Testis (tissue), 3 donors: Measurements from ENCODE around the gene PATE3. TPM values are rescaled to one million over a fixed set of nuclear protein-coding genes. Genes with fewer than 3 reads are reported as not detected.

Experiments used
- DNase-seq: peaks from one replicate; pipeline ENCODE4 v3.0.0-alpha.2; 2019
- H3K27ac ChIP-seq, 2 donors: fragments of 200-600 bp; sonication (generic); one replicate each; pipeline ENCODE4 v1.5.1; 2019
- H3K27me3 ChIP-seq: fragments of 200-600 bp; sonication (generic); one replicate; pipeline ENCODE4 v1.5.1; 2019
- H3K36me3 ChIP-seq: fragments of 200-600 bp; sonication (generic); one replicate; pipeline ENCODE4 v1.5.1; 2017; ENCODE audit warnings: low read depth; ENCODE audit errors: missing control alignments
- H3K4me1 ChIP-seq: fragments of 200-600 bp; sonication (generic); one replicate; pipeline ENCODE4 v1.5.1; 2019
- H3K4me3 ChIP-seq, 2 donors: fragments of 200-600 bp; sonication (generic); one replicate each; pipeline ENCODE4 v1.5.1; 2017 to 2019
- H3K9me3 ChIP-seq: fragments of 200-600 bp; sonication (generic); one replicate; pipeline ENCODE4 v1.5.1; 2017
- POLR2A ChIP-seq: fragments of 450-650 bp; IDR thresholded peaks from one replicate; pipeline ENCODE4 v1.6.1; 2017; ENCODE audit warnings: antibody characterized with exemption, mild to moderate bottlenecking, moderate library complexity
- WGBS, 2 donors: methylation state at CpG; one replicate each; pipeline ENCODE4 v1.1.5; 2018; 5-methylcytosine and 5-hydroxymethylcytosine counted together
- intact Hi-C: fragments of 100-400 bp; cut with DNase I; formaldehyde crosslinking; loops from one replicate; pipeline ENCODE4 v1.15.1; 2023; ENCODE audit warnings: low total_unique reads
- polyA plus RNA-seq: library from polyadenylated mRNA; stranded (reverse); fragments of 350-450 nt; fragmentation: Illumina TruSeq; extraction: RNeasy Lipid Tissue Mini Kit (QIAGEN cat#74804); gene quantifications from one replicate; pipeline ENCODE4 v1.2.3, GENCODE V29; 2014; ENCODE audit warnings: low read depth, low replicate concordance; ENCODE audit not compliant: insufficient read depth
- total RNA-seq, 2 donors: library from RNA; depleted of rRNA; stranded (reverse); fragments of >200 nt; gene quantifications; one replicate each; pipeline ENCODE4 v1.2.3, GENCODE V29; 2016
- TF ChIP-seq, protein P1 (sequence below), 3 experiments: fragments of 450-650 bp in 2 of 3; fragments of 200-600 bp in 1 of 3; sonication (generic) in 1 of 3; IDR thresholded peaks; one replicate each; pipeline ENCODE4 v1.5.1; 2016 to 2019; ENCODE audit warnings: antibody characterized with exemption in 3 of 3, mild to moderate bottlenecking in 2 of 3, moderate library complexity in 1 of 3

The PATE3 gene
- total and polyA plus RNA-seq, 3 donors from 2014 or later, result not detected

DNA sequence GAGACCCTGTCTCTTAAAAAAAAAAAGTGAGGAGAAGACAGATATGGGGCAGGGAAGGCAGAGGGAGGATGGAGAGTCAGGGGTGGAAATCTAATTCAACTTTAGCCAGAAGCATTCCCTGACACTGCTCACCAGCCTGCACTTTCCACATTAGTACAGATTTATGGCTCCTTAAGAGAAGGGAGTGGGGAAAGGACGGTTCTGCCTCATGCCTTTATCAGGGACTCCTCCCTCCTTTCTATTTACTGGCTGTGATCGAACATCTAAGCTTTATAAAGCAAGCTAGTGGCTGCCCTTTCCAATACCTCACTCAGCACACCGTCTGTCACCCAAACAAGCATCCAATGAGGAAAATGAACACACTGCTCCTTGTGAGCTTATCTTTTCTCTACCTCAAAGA lies 45.1 kb downstream of the PATE3 start, which contains the start of gene PATE4:
Gene PATE4 (plus strand): TSS at position 301 of the 400 bp plus-strand sequence. CDS start 44 bp downstream, at position 345.
- Histone ChIP-seq H3K9me3 (no peaks in the 10 kb centered on the region), H3K27me3 (no peaks in the 10 kb centered on the region), H3K36me3 (no peaks in the 10 kb centered on the region), H3K27ac (no peak within 1 kb of the TSS), H3K4me1 (no peaks in the 10 kb centered on the region), H3K4me3 (no peak within 1 kb of the TSS)
- intact Hi-C loops, result no loop called here
- no peak for DNase-seq
- whole genome bisulfite sequencing, 2 donors, result 25 to 46% methylated on average over 3 of the region's 3 CpGs
- TF ChIP-seq, protein P1, sequence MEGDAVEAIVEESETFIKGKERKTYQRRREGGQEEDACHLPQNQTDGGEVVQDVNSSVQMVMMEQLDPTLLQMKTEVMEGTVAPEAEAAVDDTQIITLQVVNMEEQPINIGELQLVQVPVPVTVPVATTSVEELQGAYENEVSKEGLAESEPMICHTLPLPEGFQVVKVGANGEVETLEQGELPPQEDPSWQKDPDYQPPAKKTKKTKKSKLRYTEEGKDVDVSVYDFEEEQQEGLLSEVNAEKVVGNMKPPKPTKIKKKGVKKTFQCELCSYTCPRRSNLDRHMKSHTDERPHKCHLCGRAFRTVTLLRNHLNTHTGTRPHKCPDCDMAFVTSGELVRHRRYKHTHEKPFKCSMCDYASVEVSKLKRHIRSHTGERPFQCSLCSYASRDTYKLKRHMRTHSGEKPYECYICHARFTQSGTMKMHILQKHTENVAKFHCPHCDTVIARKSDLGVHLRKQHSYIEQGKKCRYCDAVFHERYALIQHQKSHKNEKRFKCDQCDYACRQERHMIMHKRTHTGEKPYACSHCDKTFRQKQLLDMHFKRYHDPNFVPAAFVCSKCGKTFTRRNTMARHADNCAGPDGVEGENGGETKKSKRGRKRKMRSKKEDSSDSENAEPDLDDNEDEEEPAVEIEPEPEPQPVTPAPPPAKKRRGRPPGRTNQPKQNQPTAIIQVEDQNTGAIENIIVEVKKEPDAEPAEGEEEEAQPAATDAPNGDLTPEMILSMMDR (IDR thresholded peaks at IDR 0.05), result no peak
- TF ChIP-seq POLR2A, result no peak

DNA sequence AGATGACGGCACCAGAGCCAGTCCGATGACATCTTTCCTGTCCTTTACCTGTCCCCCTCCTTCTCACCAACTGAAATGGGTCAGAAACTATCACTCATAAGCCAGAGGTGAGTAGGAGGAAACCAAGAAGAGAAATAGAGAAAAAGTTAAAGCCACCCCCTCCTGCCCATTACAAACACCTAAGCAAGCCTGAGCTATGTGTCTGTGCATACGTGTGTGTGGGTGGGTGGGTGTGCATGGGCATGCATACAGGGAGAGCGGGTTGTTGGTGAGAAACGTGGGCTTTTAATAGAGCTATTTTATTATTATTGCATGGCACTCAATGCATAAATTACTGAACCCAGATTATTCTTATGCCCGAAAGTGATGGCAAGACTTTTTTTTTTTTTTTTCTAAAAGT lies 47.8 kb downstream of the PATE3 start:
- no peaks in the 10 kb centered on the region for H3K4me1 ChIP-seq
- no peak overlapping the region for H3K4me3 ChIP-seq
- TF ChIP-seq POLR2A, result no peak
- TF ChIP-seq, protein P1 (IDR thresholded peaks at IDR 0.05), result no peak
- H3K36me3 ChIP-seq, result no peaks in the 10 kb centered on the region
- H3K9me3 ChIP-seq, result no peaks in the 10 kb centered on the region
- 69 to 73% methylated on average over 6 of the region's 6 CpGs for WGBS, 2 donors
- no peak overlapping the region for H3K27ac ChIP-seq
- intact Hi-C loops, result no loop called here
- DNase-seq, result no peak
- H3K27me3 ChIP-seq, result no peaks in the 10 kb centered on the region

Other genes with a start within 250 kb of the PATE3 start
- gene EI24, start 218.7 kb upstream of the PATE3 start, total RNA-seq, result 10 to 100 TPM; 35.6 to 36.8 TPM
- 91.2 TPM for gene EI24, start 218.7 kb upstream of the PATE3 start, polyA plus RNA-seq
- gene STT3A, start 195.3 kb upstream of the PATE3 start, total RNA-seq, result 10 to 100 TPM; 83.3 to 86.0 TPM
- 147 TPM for gene STT3A, start 195.3 kb upstream of the PATE3 start, polyA plus RNA-seq
- gene CHEK1, start 163.0 kb upstream of the PATE3 start, total RNA-seq, result 10 to 100 TPM; 11.5 to 25.1 TPM
- gene CHEK1, start 163.0 kb upstream of the PATE3 start, polyA plus RNA-seq, result 25.8 TPM
- 10 to 100 TPM; 35.4 to 56.5 TPM for gene ACRV1, start 107.3 kb upstream of the PATE3 start, total RNA-seq
- gene ACRV1, start 107.3 kb upstream of the PATE3 start, polyA plus RNA-seq, result 175 TPM
- gene PATE1, start 41.8 kb upstream of the PATE3 start, total RNA-seq, result not detected
- not detected for gene PATE1, start 41.8 kb upstream of the PATE3 start, polyA plus RNA-seq
- gene PATE2, start 9.3 kb upstream of the PATE3 start, total RNA-seq, result 1 to 10 TPM; 1.0 to 1.7 TPM
- 0.76 TPM for gene PATE2, start 9.3 kb upstream of the PATE3 start, polyA plus RNA-seq
- under 1 TPM in 1 of 2 donors, not detected in 1; 0.79 TPM for gene PATE4, start 45.2 kb downstream of the PATE3 start, total RNA-seq
- gene PATE4, start 45.2 kb downstream of the PATE3 start, polyA plus RNA-seq, result 0.73 TPM
- 10 to 100 TPM; 14.7 to 26.1 TPM for gene HYLS1, start 99.5 kb downstream of the PATE3 start, total RNA-seq
- gene HYLS1, start 99.5 kb downstream of the PATE3 start, polyA plus RNA-seq, result 34.2 TPM
- 1 to 10 TPM; 6.1 to 9.4 TPM for gene PUS3, start 115.1 kb downstream of the PATE3 start, total RNA-seq
- gene PUS3, start 115.1 kb downstream of the PATE3 start, polyA plus RNA-seq, result 8.4 TPM
- 10 to 100 TPM; 46.4 to 53.8 TPM for gene DDX25, start 116.4 kb downstream of the PATE3 start, total RNA-seq
- gene DDX25, start 116.4 kb downstream of the PATE3 start, polyA plus RNA-seq, result 257 TPM
- gene VSIG10L2, start 157.9 kb downstream of the PATE3 start, total RNA-seq, result not detected
- gene VSIG10L2, start 157.9 kb downstream of the PATE3 start, polyA plus RNA-seq, result not detected